ENCODE data around the gene C15orf62.

The C15orf62 gene

GRCh38 chr15:40755812-40756208, 14.0 kb upstream of the C15orf62 start:
- no peak for DNase-seq (ENCODE audit: low read depth)

- DNase-seq (ENCODE audit: low read depth), result no peak
These were observed 12.8 kb upstream of the C15orf62 start for GRCh38 chr15:40756938-40757337.

GRCh38 chr15:40759961-40760360, 9.8 kb upstream of the C15orf62 start:
- no peak for DNase-seq (ENCODE audit: low read depth)

- no peak for DNase-seq (ENCODE audit: low read depth)
These were observed 6.6 kb upstream of the C15orf62 start for GRCh38 chr15:40762919-40763800.

GRCh38 chr15:40763801-40764628, 5.8 kb upstream of the C15orf62 start, which contains the start of gene GCHFR:
TSS of gene GCHFR (plus strand) at chr15:40764068. CDS start at chr15:40764181, 113 bp downstream.
- DNase-seq (ENCODE audit: low read depth), result no peak

GRCh38 chr15:40764629-40765103, 5.1 kb upstream of the C15orf62 start:
- no peak for DNase-seq (ENCODE audit: low read depth)

- no peak for DNase-seq (ENCODE audit: low read depth)
These were observed 3.5 kb upstream of the C15orf62 start for GRCh38 chr15:40766194-40766815.

- DNase-seq (ENCODE audit: low read depth), result no peak
These were observed 2.6 kb upstream of the C15orf62 start for GRCh38 chr15:40766906-40767837.

- DNase-seq (ENCODE audit: low read depth), result no peak
These were observed 1.8 kb upstream of the C15orf62 start for GRCh38 chr15:40767838-40768500.

GRCh38 chr15:40768521-40769273, 1.1 kb upstream of the C15orf62 start:
- DNase-seq (ENCODE audit: low read depth), result no peak

GRCh38 chr15:40770147-40770721, 454 bp downstream of the C15orf62 start:
- no peak for DNase-seq (ENCODE audit: low read depth)

- DNase-seq (ENCODE audit: low read depth), result no peak
These were observed 1.5 kb downstream of the C15orf62 start for GRCh38 chr15:40771242-40771641.

- DNase-seq (ENCODE audit: low read depth), result no peak
These were observed 2.2 kb downstream of the C15orf62 start for GRCh38 chr15:40772014-40772413.

GRCh38 chr15:40773496-40773895, 3.7 kb downstream of the C15orf62 start:
- DNase-seq (ENCODE audit: low read depth), result no peak

GRCh38 chr15:40773902-40774301, 4.1 kb downstream of the C15orf62 start:
- DNase-seq (ENCODE audit: low read depth), result no peak

GRCh38 chr15:40775007-40775406, 5.2 kb downstream of the C15orf62 start:
- DNase-seq (ENCODE audit: low read depth), result no peak

- DNase-seq (ENCODE audit: low read depth), result no peak
These were observed 6.2 kb downstream of the C15orf62 start for GRCh38 chr15:40775740-40776536.

- no peak for DNase-seq (ENCODE audit: low read depth)
These were observed 6.9 kb downstream of the C15orf62 start for GRCh38 chr15:40776537-40777141.
